ENCODE data around the gene USP32. TPM values are rescaled to one million over a fixed set of nuclear protein-coding genes. Genes with fewer than 3 reads are reported as not detected.
"Not testable (repeated sequence)": the region's sequence is repeated elsewhere in the genome, so short reads cannot be mapped to it uniquely, and the experiment has no call there.

The USP32 gene
- total RNA-seq, 4 donors from 2014 or later, result 56.3 to 72.0 (median 60.9) TPM

DNA sequence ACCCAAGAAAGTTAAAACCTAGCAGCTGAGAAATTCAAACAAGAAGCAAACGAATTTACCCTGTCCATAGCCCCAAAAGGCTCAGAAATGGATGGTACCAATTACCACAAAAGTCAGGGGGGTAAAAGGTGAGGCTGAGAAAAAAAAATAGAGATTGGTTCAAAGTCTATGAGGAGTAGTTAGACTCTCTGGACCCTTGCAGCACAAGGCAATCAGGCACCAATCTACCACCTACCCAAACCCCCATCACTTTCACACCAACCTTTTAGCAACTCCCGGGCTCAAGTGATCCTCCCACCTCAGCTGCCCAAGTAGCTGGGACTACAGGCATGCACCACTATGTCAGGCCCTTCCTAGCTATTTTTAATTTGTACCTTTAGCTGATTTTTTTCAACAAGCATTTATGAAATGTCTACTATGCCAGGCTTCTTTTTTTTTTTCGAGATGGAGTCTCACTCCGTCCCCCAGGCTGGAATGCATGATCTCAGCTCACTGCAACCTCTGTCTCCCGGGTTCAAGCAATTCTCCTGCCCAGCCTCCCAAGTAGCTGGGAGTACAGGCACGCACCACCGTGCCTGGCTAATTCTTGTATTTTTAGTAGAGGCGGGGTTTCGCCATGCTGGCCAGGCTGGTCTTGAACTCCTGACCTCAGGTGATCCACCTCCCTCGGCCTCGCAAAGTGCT is 40.8 kb downstream of the USP32 start:
- H3K4me3 ChIP-seq (ENCODE audit: low read depth, poor library complexity, severe bottlenecking), result no peak overlapping the region
- intact Hi-C loops (cut with DNase I; ENCODE audit: low total_unique reads), result no loop called here
- 88% methylated on average over 11 of the region's 11 CpGs for WGBS, 2 donors
- no peak for TF ChIP-seq POLR2A (IDR thresholded peaks at IDR 0.05)
- TF ChIP-seq, protein P1, sequence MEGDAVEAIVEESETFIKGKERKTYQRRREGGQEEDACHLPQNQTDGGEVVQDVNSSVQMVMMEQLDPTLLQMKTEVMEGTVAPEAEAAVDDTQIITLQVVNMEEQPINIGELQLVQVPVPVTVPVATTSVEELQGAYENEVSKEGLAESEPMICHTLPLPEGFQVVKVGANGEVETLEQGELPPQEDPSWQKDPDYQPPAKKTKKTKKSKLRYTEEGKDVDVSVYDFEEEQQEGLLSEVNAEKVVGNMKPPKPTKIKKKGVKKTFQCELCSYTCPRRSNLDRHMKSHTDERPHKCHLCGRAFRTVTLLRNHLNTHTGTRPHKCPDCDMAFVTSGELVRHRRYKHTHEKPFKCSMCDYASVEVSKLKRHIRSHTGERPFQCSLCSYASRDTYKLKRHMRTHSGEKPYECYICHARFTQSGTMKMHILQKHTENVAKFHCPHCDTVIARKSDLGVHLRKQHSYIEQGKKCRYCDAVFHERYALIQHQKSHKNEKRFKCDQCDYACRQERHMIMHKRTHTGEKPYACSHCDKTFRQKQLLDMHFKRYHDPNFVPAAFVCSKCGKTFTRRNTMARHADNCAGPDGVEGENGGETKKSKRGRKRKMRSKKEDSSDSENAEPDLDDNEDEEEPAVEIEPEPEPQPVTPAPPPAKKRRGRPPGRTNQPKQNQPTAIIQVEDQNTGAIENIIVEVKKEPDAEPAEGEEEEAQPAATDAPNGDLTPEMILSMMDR (IDR thresholded peaks at IDR 0.05), result no peak
- no peak for DNase-seq (ENCODE audit: low spot score in 2 of 2)

DNA sequence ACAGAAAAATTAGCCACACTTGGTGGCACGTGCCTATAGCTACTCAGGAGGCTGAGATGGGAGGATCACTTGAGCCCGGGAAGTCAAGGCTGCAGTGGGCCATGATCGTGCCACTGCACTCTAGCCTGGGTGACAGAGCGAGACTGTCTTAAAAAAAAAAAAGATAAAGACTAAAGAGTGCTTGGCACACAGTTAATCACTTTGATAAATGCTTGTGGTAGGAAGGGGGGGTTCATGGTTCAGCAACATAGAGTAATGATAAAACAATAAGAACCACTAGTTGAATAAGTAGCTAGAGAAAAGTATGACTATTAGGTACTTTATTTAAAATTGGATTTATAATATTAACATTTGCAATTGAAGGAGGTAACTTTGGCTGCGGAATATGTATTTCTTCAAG is 43.3 kb downstream of the USP32 start:
- 95 to 96% methylated on average over 5 of the region's 5 CpGs for WGBS, 2 donors
- DNase-seq (ENCODE audit: low spot score in 2 of 2), result no peak

DNA sequence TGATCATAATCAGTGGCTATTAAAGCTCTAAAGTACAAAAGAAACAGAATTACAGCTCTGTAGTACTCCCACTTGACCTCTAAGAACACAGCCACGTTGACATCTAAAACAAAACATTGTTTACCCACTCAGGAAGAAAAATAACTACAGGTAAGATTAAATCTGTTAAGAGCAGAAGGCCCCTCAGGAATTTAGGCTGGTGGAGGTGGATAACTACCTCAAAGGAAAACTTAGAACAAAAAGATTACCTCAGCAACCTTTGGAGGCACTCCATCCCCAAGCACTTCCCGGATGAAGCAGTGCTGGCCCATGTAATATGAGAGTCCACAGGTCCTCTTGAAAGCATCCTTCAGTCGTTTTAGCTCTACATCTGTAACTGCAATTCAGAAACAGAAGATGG is 46.7 kb downstream of the USP32 start:
- 73 to 83% methylated on average over 3 of the region's 3 CpGs for WGBS, 2 donors
- no peak for TF ChIP-seq POLR2A (IDR thresholded peaks at IDR 0.05)
- TF ChIP-seq, protein P1 (IDR thresholded peaks at IDR 0.05), result no peak
- intact Hi-C loops (cut with DNase I; ENCODE audit: low total_unique reads), result no loop called here
- no peak for DNase-seq (ENCODE audit: low spot score in 2 of 2)
- no peak overlapping the region for H3K4me3 ChIP-seq (ENCODE audit: low read depth, poor library complexity, severe bottlenecking)

More for the DNA sequence above, 43.3 kb downstream of the USP32 start:
- no peak for TF ChIP-seq POLR2A (IDR thresholded peaks at IDR 0.05)
- TF ChIP-seq, protein P1 (IDR thresholded peaks at IDR 0.05), result no peak
- no peak overlapping the region for H3K4me3 ChIP-seq (ENCODE audit: low read depth, poor library complexity, severe bottlenecking)
- intact Hi-C loops (cut with DNase I; ENCODE audit: low total_unique reads), result no loop called here

DNA sequence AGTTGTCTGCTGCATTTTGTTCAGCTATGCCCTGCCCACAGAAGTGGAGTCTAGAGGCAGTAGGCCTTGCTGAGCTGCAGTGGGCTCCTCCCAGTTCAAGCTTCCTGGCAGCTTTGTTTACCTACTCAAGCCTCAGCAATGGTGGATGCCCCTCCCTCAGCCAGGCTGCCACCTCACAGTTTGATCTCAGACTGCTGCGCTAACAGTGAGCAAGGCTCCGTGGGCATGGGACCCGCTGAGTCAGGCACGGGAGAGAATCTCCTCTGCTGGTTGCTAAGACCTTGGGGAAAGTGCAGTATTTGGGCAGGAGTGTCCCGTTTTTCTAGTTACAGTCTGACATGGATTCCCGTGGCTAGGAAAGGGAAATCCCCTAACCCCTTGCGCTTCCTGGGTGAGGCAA is 49.4 kb downstream of the USP32 start:
- H3K4me3 ChIP-seq (ENCODE audit: low read depth, poor library complexity, severe bottlenecking); DNase-seq (ENCODE audit: low spot score in 2 of 2); intact Hi-C loops (cut with DNase I; ENCODE audit: low total_unique reads): not testable (repeated sequence)
- 43 to 76% methylated on average over 7 of the region's 7 CpGs for WGBS, 2 donors

DNA sequence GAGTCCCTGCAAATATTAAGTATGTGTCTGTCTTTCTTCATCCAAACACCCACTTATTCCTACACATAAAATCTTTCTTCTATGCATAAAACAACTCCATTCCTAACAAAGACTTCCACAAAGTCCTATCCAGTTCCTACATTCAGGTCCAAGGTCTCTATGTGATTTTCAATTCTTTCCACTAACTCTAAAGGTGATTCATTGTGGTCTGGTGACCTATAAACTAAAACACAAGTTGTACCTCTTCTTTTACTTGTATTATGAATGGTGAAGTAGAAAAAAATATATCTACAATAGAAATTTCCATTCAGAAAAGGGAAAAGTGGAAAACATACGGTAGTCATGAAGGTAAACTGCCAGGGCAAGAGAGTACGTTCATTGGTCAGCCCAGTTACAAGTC is 56.6 kb downstream of the USP32 start:
- DNase-seq (ENCODE audit: low spot score in 2 of 2), result no peak
- WGBS, 2 donors, result 90 to 96% methylated on average over 2 of the region's 2 CpGs
- TF ChIP-seq, protein P1 (IDR thresholded peaks at IDR 0.05), result no peak
- TF ChIP-seq POLR2A (IDR thresholded peaks at IDR 0.05), result no peak
- intact Hi-C loops (cut with DNase I; ENCODE audit: low total_unique reads), result no loop called here
- no peak overlapping the region for H3K4me3 ChIP-seq (ENCODE audit: low read depth, poor library complexity, severe bottlenecking)

DNA sequence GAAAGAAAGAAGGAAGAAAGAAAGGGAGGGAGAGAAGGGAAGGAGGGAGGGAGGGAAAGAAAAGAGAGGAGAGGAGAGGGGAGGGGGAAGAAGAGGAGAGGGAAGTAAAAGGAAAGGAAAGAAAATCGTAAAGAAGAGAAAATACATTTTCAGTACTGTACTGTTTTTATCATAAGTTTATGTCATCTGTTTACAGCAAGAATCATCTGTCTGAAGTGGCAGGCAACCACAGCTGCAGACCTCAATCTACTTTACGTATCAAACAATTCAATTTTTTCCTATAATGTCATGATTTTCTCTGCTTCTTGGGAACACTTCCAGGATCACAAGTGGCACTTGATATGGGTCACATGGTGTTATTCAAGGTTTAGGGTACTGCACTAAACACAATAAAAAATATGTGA is 58.3 kb downstream of the USP32 start:
- intact Hi-C loops (cut with DNase I; ENCODE audit: low total_unique reads), result no loop called here
- WGBS, 2 donors, result 54 to 55% methylated on average over 2 of the region's 2 CpGs
- no peak for TF ChIP-seq POLR2A (IDR thresholded peaks at IDR 0.05)
- TF ChIP-seq, protein P1 (IDR thresholded peaks at IDR 0.05), result no peak
- no peak overlapping the region for H3K4me3 ChIP-seq (ENCODE audit: low read depth, poor library complexity, severe bottlenecking)
- DNase-seq (ENCODE audit: low spot score in 2 of 2), result no peak

DNA sequence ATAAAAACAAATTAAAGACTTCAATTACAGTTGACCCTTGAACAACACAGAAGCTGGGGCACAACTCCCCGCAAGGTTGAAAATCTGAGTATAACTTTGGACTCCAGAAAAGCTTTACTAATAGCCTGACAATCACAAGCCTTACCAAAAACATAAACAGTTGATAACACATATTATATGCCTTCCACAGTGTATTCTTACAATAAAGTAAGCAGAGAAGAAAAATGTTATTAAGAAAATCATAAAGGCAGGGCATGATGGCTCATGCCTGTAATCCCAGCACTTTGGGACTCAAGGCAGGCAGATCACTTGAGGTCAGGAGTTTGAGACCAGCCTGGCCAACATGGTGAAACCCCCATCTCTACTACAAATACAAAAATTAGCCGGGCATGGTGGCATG is 58.9 kb downstream of the USP32 start:
- 88 to 99% methylated on average over 2 of the region's 2 CpGs for WGBS, 2 donors
- H3K4me3 ChIP-seq (ENCODE audit: low read depth, poor library complexity, severe bottlenecking); intact Hi-C loops (cut with DNase I; ENCODE audit: low total_unique reads); DNase-seq (ENCODE audit: low spot score in 2 of 2): not testable (repeated sequence)
